Endothelial cell (in vitro differentiated cells): ENCODE data around the gene CWC22. TPM values are rescaled to one million over a fixed set of nuclear protein-coding genes. Genes with fewer than 3 reads are reported as not detected.
A peak's percentile ranks its signal among the peaks of the same experiment; 100 is the strongest.
"Not testable (repeated sequence)": the region's sequence is repeated elsewhere in the genome, so short reads cannot be mapped to it uniquely, and the experiment has no call there.

Experiments used
- DNase-seq: peaks from one replicate; pipeline ENCODE4 v3.0.0; 2021; ENCODE audit warnings: low spot score
- H3K27ac Mint-ChIP-seq: one replicate; pipeline ENCODE4 v1.8.0; 2021; ENCODE audit warnings: mixed read lengths, inconsistent platforms; ENCODE audit not compliant: unreplicated experiment
- H3K27me3 Mint-ChIP-seq: one replicate; pipeline ENCODE4 v1.8.0; 2021; ENCODE audit warnings: mild to moderate bottlenecking, moderate library complexity, mixed read lengths, inconsistent platforms; ENCODE audit not compliant: unreplicated experiment
- H3K36me3 Mint-ChIP-seq: one replicate; pipeline ENCODE4 v1.8.0; 2021; ENCODE audit warnings: mild to moderate bottlenecking, low read depth, mixed read lengths, inconsistent platforms; ENCODE audit not compliant: unreplicated experiment
- H3K4me1 Mint-ChIP-seq: one replicate; pipeline ENCODE4 v1.8.0; 2021; ENCODE audit warnings: mild to moderate bottlenecking, mixed read lengths, inconsistent platforms; ENCODE audit not compliant: unreplicated experiment
- H3K4me3 Mint-ChIP-seq: one replicate; pipeline ENCODE4 v1.8.0; 2021; ENCODE audit warnings: mild to moderate bottlenecking, mixed read lengths, inconsistent platforms; ENCODE audit not compliant: unreplicated experiment
- H3K9me3 Mint-ChIP-seq: one replicate; pipeline ENCODE4 v1.8.0; 2021; ENCODE audit warnings: mixed read lengths, inconsistent platforms; ENCODE audit not compliant: unreplicated experiment
- CTCF ChIP-seq: fragments of 200-600 bp; sonication (generic); IDR thresholded peaks from one replicate; pipeline ENCODE4 v1.5.0; 2021; ENCODE audit warnings: antibody characterized with exemption; ENCODE audit not compliant: unreplicated experiment
- total RNA-seq: library from RNA; stranded (reverse); fragmentation: NEBNext Ultra II Directional; extraction: Animal tissue kit (Norgen Biotek cat#: 25700); gene quantifications from one replicate; pipeline ENCODE4 v1.2.1, GENCODE V29; 2021; ENCODE audit not compliant: unreplicated experiment

CWC22 gene
- total RNA-seq, 1 donor from 2014 or later: 16.9 TPM

DNA sequence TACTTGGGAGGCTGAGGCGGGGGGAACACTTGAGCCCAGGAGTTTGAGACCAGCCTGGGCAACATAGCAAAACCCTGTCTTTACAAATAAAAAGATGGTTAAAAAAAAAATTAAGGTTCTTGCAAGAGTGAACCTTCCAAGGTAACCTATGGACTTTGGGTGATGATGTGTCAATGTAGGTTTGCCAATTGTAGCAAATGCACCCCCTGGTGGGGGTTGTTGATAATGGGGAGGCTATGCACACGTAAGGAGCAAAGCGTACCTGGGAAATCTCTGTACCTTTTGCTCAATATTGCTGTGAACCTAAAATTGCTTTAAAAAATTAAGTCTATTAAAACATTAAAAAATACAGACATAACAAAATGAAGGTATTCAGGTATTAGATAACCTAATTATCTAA, 70.4 kb downstream of the CWC22 start:
- peak; percentile 69 for DNase-seq
- H3K9me3 Mint-ChIP-seq: no peaks in the 10 kb centered on the region

DNA sequence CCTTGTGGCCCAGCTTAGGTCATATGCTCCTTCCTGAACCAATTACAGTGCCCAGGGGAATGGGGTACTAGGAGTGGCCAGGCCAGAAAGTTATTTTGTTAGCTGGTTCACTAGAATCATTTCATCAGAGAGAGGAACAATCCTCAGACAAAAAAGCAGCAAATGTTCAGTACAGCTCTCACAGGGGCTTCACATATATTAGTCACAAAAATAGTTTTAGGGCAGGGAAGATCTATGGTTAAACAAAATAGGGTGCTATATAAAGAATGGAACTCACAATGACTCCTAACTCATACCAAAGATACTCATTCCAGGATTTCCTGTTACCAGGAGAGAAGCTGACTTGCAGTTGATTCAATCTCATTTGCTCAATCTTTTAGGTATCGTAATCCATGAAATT, 71.0 kb downstream of the CWC22 start:
- H3K4me3 Mint-ChIP-seq: no peak overlapping the region
- H3K27ac Mint-ChIP-seq: no peak overlapping the region
- peaks cover 3% of the 10 kb centered on the region for H3K27me3 Mint-ChIP-seq
- TF ChIP-seq CTCF: no peak
- H3K4me1 Mint-ChIP-seq: peaks cover 6% of the 10 kb centered on the region
- H3K9me3 Mint-ChIP-seq: peaks cover under 1% of the 10 kb centered on the region
- DNase-seq: no peak
- H3K36me3 Mint-ChIP-seq: peaks cover 2% of the 10 kb centered on the region

More for the DNA sequence above, 70.4 kb downstream of the CWC22 start:
- no peaks in the 10 kb centered on the region for H3K36me3 Mint-ChIP-seq
- H3K4me1 Mint-ChIP-seq: peaks cover 6% of the 10 kb centered on the region
- H3K4me3 Mint-ChIP-seq: no peak overlapping the region
- H3K27ac Mint-ChIP-seq: no peak overlapping the region
- peak; percentile 74 for TF ChIP-seq CTCF
- H3K27me3 Mint-ChIP-seq: peaks cover 3% of the 10 kb centered on the region

- H3K4me1 Mint-ChIP-seq: peaks cover 6% of the 10 kb centered on the region
- DNase-seq: no peak
- peaks cover 22% of the 10 kb centered on the region for H3K9me3 Mint-ChIP-seq
- H3K27ac Mint-ChIP-seq: no peak overlapping the region
- no peak overlapping the region for H3K4me3 Mint-ChIP-seq
- TF ChIP-seq CTCF: no peak
- peaks cover 5% of the 10 kb centered on the region for H3K27me3 Mint-ChIP-seq
- peaks cover 18% of the 10 kb centered on the region for H3K36me3 Mint-ChIP-seq
These were observed 74.3 kb downstream of the CWC22 start for GRCh38 chr2:179932786-179933185.

DNA sequence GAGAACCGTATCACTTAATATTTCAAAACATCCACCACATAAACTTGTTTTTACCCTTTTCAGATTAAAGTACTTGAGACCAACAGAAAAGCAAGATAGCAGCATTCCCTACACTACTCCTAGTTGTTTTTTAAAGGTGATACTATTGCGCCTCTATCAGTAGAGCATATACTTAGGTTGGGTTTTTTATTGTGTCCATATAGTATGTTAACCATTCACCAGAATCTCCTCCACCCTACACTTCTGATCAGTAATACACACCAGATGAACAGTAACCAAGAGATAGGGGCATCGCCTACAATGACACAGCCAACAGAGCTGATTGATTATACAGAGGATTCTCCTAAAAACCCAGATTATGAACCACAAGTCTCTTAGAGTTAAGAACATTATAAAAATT, 75.6 kb downstream of the CWC22 start:
- Mint-ChIP-seq H3K4me1 (peaks cover 6% of the 10 kb centered on the region), H3K9me3 (peaks cover 24% of the 10 kb centered on the region)
- DNase-seq: no peak

GRCh38 chr2:179929997-179930396, 77.1 kb downstream of the CWC22 start:
- not testable (repeated sequence) for DNase-seq, H3K27ac Mint-ChIP-seq, H3K4me1 Mint-ChIP-seq, H3K4me3 Mint-ChIP-seq, H3K27me3 Mint-ChIP-seq
- Mint-ChIP-seq H3K36me3 (peaks cover 23% of the 10 kb centered on the region), H3K9me3 (peaks cover 24% of the 10 kb centered on the region)

More for the DNA sequence above, 75.6 kb downstream of the CWC22 start:
- H3K27me3 Mint-ChIP-seq: peaks cover 8% of the 10 kb centered on the region
- H3K36me3 Mint-ChIP-seq: peaks cover 23% of the 10 kb centered on the region
- TF ChIP-seq CTCF: no peak
- H3K27ac Mint-ChIP-seq: no peak overlapping the region
- no peak overlapping the region for H3K4me3 Mint-ChIP-seq

DNA sequence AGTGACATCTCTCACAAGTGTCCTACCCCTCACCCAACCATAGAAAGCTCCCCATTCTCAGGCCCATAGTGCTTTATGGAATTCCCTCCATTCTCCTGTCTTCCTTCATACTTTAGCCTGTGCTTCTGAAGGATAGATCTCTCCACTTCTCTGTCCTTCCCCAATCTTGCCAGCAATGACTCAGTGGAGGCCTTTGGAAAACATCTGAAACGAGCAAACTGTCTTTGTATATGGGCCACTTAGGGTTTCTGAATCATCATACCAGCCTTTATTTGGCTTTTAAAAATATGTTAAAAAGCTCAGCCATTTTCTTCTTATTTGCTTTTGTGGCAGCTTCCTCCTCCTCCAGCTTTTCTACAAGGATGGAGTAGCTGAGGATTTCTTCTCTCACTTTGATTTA, 80.1 kb downstream of the CWC22 start:
- Mint-ChIP-seq H3K27ac (no peak overlapping the region), H3K4me1 (no peaks in the 10 kb centered on the region), H3K4me3 (no peak overlapping the region), H3K9me3 (peaks cover 24% of the 10 kb centered on the region), H3K36me3 (peaks cover 23% of the 10 kb centered on the region), H3K27me3 (peaks cover 7% of the 10 kb centered on the region)
- DNase-seq: no peak
- no peak for TF ChIP-seq CTCF
